ENCODE results near the gene CFAP73.

Gene CFAP73

DNA sequence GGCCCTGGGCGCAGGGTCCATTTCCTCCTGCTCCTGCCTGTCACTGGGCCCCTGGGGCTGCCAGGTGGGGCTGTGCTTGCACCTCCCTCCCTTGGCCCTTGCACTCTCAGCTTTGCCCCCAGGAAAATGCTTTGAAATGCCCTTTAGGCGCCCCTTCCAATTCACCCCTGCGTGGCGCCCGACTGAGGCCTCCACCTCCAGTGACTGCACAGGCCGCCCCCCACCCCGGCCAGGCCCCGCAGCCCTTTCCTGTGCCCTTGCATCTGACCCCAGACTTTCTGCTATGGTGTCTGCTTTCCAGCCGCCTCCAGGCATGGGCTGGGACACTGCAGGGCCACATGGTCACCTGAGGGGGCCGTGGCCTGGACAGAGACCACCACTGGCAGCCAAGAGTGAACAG, 18.3 kb downstream of the CFAP73 start:
- no peak for DNase-seq

DNA sequence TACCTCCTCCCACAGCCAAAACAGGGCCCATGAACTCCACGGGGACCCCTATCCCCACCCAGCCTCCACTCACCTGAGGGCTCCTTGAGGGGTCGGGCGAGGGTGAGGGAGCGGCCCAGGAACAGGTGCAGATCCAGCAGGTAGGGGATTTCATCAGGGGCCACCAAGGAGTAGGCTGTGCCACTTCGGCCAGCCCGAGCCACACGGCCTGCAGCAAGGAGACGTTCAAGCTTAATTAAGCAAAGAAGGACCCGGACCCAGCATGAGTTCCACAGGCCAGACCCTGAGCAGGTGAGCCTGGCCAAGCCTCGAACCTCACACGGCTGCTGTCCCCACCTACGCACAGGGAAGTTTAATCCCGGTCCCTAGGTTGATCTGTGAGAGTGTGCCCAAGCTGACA, 20.2 kb downstream of the CFAP73 start:
- no peak for DNase-seq

- no peak for DNase-seq
Measured at GRCh38 chr12:113170457-113170856, 20.9 kb downstream of the CFAP73 start.

GRCh38 chr12:113170926-113171325, 21.4 kb downstream of the CFAP73 start:
- no peak for DNase-seq

DNA sequence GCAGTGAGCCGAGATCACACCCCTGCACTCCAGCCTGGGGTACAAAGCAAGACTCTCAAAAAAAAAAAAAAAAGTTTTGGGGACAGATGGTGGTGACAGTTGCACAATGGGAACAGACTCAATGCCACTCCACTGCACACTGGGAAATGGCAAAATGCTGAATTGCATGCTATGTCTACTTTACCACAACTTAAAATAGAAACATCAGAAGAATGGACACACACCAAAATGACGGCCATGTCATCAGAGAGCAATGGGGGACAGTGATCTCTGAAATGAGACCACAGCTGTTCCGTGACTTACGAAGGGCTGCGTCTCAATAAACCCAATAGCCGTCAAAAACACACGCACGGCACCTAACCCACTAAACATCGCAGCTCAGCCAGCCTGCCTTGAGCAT, 22.0 kb downstream of the CFAP73 start:
- DNase-seq = no peak

- no peak for DNase-seq
Measured at GRCh38 chr12:113172185-113172584, 22.7 kb downstream of the CFAP73 start.

DNA sequence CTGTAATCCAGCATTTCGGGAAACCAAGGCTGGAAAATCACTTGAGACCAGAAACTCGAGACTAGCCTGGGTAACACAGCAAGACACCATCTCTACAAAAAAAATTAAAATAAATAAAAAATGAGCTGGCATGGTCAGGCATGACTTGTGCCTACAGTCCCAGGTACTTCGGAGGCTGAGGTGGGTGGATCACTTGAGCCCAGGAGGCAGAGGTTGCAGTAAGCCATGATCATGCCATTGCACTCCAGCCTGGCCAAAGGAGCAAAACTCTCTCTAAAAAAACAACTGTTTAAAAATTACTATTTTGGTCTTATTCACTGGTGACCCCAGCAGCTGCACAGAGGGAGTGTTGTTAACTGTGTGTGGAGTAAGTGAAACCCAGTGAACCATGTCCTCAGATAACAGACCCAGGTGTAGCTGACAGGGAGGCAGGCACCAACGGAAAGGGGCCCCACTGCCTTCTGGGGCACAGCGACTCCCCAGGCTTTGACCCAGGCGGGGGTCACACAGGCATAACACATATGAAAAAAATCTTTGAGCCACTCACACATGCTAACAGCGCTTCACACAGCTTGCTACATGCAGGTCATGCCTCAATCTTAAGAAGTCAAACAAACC, 23.7 kb downstream of the CFAP73 start:
- DNase-seq = no peak

DNA sequence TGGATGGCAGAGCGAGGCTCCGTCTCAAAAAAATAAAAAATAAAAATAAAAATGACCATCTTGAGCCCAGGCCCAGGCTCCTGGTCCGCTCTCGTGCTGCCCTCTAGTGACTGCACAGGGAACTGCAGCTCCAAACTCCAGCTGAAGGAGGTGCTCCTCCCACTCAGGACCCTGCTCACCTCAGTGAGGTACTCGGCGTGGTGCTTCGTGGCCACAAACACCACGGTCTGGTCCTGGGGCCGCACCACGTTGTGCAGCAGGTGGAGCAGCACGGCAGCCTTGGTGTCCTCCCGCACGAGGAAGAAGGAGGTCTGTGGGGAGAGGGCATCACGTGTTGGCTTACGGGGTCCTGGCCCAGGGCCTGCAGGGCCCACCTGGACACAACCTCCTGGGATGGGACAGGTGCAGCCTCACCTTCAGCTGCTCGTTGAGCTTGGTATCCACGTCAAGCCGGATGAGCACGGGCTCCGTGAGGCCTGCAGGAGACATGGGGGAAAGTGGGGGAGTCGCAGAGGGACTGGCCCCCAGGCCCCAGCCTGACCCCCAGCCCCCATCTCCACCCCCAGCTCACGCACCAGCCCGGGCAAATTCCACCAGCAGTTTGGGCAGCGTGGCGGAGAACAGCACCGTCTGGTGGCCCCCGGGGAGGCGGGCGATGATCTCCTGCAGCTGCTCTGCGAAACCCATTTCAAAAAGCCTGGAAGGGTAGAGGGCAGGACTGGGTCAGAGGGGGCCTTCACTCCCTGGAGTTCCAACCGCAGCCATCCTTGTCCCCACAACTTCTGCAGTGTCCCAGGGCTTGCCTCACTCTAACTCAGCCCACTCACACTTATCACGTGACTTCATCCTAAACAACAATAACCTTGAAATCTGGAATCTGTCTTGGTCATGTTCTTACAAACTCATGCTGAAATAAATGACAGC, 25.2 kb downstream of the CFAP73 start:
- DNase-seq = peak; percentile 17

DNA sequence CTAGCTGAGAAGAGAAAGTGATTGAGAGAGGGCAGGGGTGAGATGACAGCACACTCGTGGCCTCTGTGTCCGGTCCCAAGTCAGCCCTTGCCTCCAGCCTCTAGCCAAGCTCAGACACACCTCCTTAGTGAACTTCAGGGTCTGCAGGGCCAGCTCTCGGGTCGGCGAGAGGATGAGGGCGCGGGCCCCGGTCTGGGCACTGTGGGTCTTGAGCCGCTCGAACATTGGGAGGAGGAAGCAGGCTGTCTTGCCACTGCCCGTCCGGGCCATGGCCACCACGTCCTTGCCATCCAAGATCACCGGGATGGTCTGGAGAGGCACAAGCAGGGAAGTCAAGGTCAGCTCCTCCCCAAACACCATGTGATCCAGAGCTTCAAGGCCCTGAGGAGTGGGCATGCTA, 29.5 kb downstream of the CFAP73 start:
- no peak for DNase-seq

- no peak for DNase-seq
Measured at GRCh38 chr12:113180333-113180732, 30.8 kb downstream of the CFAP73 start.

- no peak for DNase-seq
Measured at GRCh38 chr12:113181975-113182374, 32.5 kb downstream of the CFAP73 start.

- DNase-seq = no peak
Measured at GRCh38 chr12:113183030-113183589, 33.6 kb downstream of the CFAP73 start.

DNA sequence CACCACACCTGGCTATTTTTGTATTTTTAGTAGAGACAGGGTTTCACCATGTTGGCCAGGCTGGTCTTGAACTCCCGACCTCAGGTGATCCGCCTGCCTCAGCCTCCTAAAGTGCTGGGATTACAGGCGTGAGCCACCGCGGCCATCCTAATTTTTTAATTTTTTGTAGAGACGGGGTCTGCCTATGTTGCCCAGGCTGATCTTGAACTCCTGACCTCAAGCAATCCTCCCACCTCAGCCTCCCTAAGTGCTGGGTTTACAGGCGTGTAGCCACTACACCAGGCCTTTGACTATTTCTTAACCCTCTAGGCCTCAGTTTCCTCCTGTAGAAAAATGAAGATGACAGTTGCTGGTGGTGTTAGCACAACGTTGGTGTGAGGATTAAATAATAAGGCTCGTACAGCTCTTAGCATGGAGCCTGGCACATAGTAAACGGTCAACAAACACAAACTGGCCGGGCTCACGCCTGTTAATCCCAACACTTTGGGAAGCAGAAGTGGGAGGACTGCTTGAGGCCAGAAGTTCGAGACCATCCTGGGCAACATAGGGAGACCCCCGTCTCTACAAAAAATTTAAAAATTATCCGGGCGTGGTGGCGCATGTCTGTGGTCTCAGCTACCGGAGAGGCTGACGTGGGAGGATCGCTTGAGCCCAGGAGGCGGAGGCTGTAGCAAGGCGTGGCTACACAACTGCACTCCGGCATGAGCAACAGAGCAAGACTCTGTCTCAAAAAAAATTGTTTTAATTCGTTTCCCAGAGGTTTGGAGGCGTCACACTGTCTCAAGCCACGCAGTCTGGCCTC, 34.8 kb downstream of the CFAP73 start:
- no peak for DNase-seq

DNA sequence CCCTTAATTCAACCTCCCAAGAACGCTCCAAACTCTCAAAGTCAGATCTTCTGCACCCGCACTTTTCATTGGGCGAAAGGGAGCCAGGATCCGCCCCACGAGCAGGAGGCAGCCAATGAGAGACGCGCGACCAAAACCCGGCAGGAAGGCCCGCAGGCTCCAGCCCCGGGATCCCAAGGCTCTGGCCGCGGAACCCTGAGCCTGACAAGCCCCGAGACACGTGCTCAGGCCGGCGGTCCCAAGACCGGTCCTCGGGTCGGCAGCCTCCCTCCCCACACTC, 35.3 kb downstream of the CFAP73 start:
- peak; percentile 85 for DNase-seq

GRCh38 chr12:113185180-113186032, 35.9 kb downstream of the CFAP73 start, which contains the start of the genes DDX54 and RITA1:
Gene DDX54, minus strand, starts transcription at chr12:113185478. Its CDS starts 27 bp downstream, at chr12:113185451.
Gene RITA1, plus strand, starts transcription at chr12:113185721. Its CDS starts 1,026 bp downstream, at chr12:113186747.
- peak; percentile 70 for DNase-seq

GRCh38 chr12:113186033-113186365, 36.5 kb downstream of the CFAP73 start:
- no peak for DNase-seq

DNA sequence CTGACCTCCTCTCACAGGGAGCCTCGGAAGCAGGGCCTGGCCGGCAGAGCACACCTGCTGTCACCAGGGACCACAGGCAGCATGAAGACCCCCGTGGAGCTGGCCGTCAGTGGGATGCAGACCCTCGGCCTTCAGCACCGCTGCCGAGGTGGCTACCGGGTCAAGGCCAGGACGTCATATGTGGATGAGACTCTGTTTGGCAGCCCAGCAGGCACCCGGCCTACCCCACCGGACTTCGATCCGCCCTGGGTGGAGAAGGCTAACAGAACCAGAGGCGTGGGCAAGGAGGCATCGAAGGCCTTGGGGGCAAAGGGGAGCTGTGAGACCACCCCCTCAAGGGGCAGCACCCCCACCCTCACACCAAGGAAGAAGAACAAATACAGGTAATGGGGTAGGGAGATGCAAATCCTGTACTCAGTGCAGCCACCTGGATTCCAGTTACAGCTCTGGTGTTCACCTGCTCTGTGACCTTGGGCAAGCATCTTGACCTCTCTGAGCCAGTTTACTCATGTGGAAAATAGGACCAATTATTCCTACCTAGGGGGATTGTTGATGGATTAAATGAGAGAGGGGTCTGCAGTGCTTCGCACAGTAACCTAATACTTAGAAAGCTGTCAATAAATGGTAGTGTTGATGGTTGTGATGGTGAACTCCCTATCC, 37.3 kb downstream of the CFAP73 start:
- DNase-seq = no peak

- DNase-seq = no peak
Measured at GRCh38 chr12:113189361-113189760, 39.8 kb downstream of the CFAP73 start.

- no peak for DNase-seq
Measured at GRCh38 chr12:113190761-113191160, 41.2 kb downstream of the CFAP73 start.

DNA sequence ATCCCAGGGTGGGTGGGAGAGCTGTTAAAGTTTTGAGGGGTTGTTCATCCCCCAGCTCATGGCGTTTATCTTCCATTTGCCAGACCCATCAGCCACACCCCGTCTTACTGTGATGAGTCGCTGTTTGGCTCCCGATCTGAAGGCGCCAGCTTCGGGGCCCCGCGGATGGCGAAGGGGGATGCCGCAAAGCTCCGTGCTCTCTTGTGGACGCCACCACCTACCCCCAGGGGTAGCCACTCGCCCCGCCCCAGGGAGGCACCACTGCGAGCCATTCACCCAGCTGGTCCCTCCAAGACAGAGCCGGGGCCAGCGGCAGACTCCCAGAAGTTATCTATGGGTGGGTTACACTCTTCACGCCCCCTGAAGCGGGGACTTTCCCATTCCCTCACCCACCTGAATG, 41.7 kb downstream of the CFAP73 start:
- DNase-seq = no peak

- no peak for DNase-seq
Measured at GRCh38 chr12:113194971-113195391, 45.5 kb downstream of the CFAP73 start.

- DNase-seq = no peak
Measured at GRCh38 chr12:113195598-113195997, 46.1 kb downstream of the CFAP73 start.
